ENCODE measurements around the gene CYTH1. TPM values are rescaled to one million over a fixed set of nuclear protein-coding genes. Genes with fewer than 3 reads are reported as not detected.

Gene CYTH1
- total RNA-seq, 1 experiment from 2014 or later: 9.7 TPM

GRCh38 chr17:78655251-78655940, 126.7 kb downstream of the CYTH1 start:
- Histone ChIP-seq H3K27me3 (ENCODE audit: insufficient read depth, low read length) (no peaks in the 10 kb centered on the region; the same call in 1 of the 2 replicates), H4K8ac (replicated peaks; ENCODE audit: insufficient read length, low read depth, low read length) (no peak overlapping the region), H2AFZ (ENCODE audit: low read length) (no peak overlapping the region), H3K4ac (ENCODE audit: low read depth, low read length) (no peak overlapping the region), H3K27ac (ENCODE audit: insufficient read length, low read depth, low read length) (no peak overlapping the region), H2BK15ac (ENCODE audit: low read depth, low read length) (no peak overlapping the region), H3K4me1 (ENCODE audit: insufficient read depth, low read length) (no peaks in the 10 kb centered on the region), H2BK5ac (ENCODE audit: insufficient read length, low read length) (no peak overlapping the region), H4K5ac (ENCODE audit: insufficient read length, low read depth, low read length) (no peak overlapping the region), H2BK12ac (ENCODE audit: insufficient read length, low read depth, low read length) (no peak overlapping the region), H2AK5ac (ENCODE audit: insufficient read length, low read length) (no peak overlapping the region), H3K9ac (ENCODE audit: extremely low read depth, insufficient read length, low read length) (no peak overlapping the region), H3K79me1 (ENCODE audit: insufficient read depth, low read depth, low read length, poor library complexity, severe bottlenecking) (no peaks in the 10 kb centered on the region), H3K23me2 (ENCODE audit: insufficient read length, low read depth, low read length, poor library complexity, severe bottlenecking) (no peaks in the 10 kb centered on the region), H3K4me2 (ENCODE audit: insufficient read depth, insufficient read length, low read length) (no peak overlapping the region), H3T11ph (ENCODE audit: low read length) (no peak overlapping the region), H4K91ac (ENCODE audit: insufficient read length, low read depth, low read length) (no peak overlapping the region), H3K23ac (ENCODE audit: insufficient read length, low read depth, low read length) (no peak overlapping the region), H3K9me3 (ENCODE audit: control insufficient read depth, low read depth, low read length) (no peaks in the 10 kb centered on the region), H3K14ac (ENCODE audit: insufficient read depth, low read length) (no peak overlapping the region; the same call in 1 of the 2 replicates), H3K18ac (ENCODE audit: insufficient read length, low read depth, low read length) (no peak overlapping the region), H4K20me1 (ENCODE audit: control insufficient read depth, insufficient read depth, insufficient read length) (no peaks in the 10 kb centered on the region), H2BK20ac (ENCODE audit: low read depth, low read length, poor library complexity, severe bottlenecking) (no peak overlapping the region), H3K79me2 (ENCODE audit: insufficient read depth, low read length) (no peaks in the 10 kb centered on the region), H2BK120ac (ENCODE audit: low read depth, low read length, poor library complexity, severe bottlenecking) (no peak overlapping the region), H3K56ac (ENCODE audit: insufficient read length, low read depth, low read length) (no peak overlapping the region)
- WGBS (ENCODE audit: extremely low coverage, insufficient read length, low lambda C conversion rate): no CpG with 5 or more reads among the region's 9 CpGs
- Mint-ChIP-seq H3K4me3 (no peak overlapping the region), H3K36me3 (ENCODE audit: insufficient read depth in 1 of 3, low read depth in 3 of 3) (peaks cover 0 to 2% (median 0%) of the 10 kb centered on the region in 3 experiments; a peak in 1 of 7 replicates), H3K4me1 (no peaks in the 10 kb centered on the region), H3K27me3 (ENCODE audit: low read depth) (peaks cover 5% of the 10 kb centered on the region), H3K9me3 (no peaks in the 10 kb centered on the region), H3K27ac (no peak overlapping the region)
- no peak for TF ChIP-seq CTCF (conservative IDR thresholded peaks at IDR 0.05)
- no peak for DNase-seq
